Fibroblast of mammary gland (primary cell): ENCODE measurements around the gene FOXI3.

ENCODE experiments used
- DNase-seq: peaks from one replicate; pipeline ENCODE4 v3.0.0-alpha.2; 2010; ENCODE audit warnings: low read depth
- H3K4me3 ChIP-seq: 2 replicates; pipeline ENCODE4 v1.5.1; 2011; ENCODE audit warnings: low read depth, mild to moderate bottlenecking, low read length, moderate library complexity; ENCODE audit not compliant: control insufficient read depth
- CTCF ChIP-seq: conservative IDR thresholded peaks from 2 replicates; pipeline ENCODE4 v1.5.1; 2011; ENCODE audit warnings: low read depth, low read length, inconsistent platforms; ENCODE audit not compliant: control insufficient read depth, insufficient read depth

Gene FOXI3

GRCh38 chr2:88452980-88453582 lies 588 bp upstream of the FOXI3 start:
- DNase-seq: no peak
- no peak for TF ChIP-seq CTCF
- H3K4me3 ChIP-seq: no peak overlapping the region

- DNase-seq: no peak
- H3K4me3 ChIP-seq: no peak overlapping the region
- TF ChIP-seq CTCF: no peak
Measured at GRCh38 chr2:88451811-88452564, 505 bp downstream of the FOXI3 start.

GRCh38 chr2:88450925-88451810 lies 1.3 kb downstream of the FOXI3 start:
- no peak overlapping the region for H3K4me3 ChIP-seq
- no peak for DNase-seq

GRCh38 chr2:88450186-88450585 lies 2.3 kb downstream of the FOXI3 start:
- DNase-seq: no peak
- TF ChIP-seq CTCF: no peak
- no peak overlapping the region for H3K4me3 ChIP-seq

More at GRCh38 chr2:88450925-88451810, 1.3 kb downstream of the FOXI3 start:
- no peak for TF ChIP-seq CTCF

- no peak for TF ChIP-seq CTCF
- no peak overlapping the region for H3K4me3 ChIP-seq
- DNase-seq: no peak
Measured at GRCh38 chr2:88448248-88448647, 4.2 kb downstream of the FOXI3 start.

GRCh38 chr2:88443353-88443938 lies 9.0 kb downstream of the FOXI3 start:
- no peak overlapping the region for H3K4me3 ChIP-seq
- DNase-seq: no peak
- no peak for TF ChIP-seq CTCF
